Stimulated activated naive CD4-positive, alpha-beta T cell (primary cell): ENCODE measurements around the gene AK1.
"Not testable (repeated sequence)": the region's sequence is repeated elsewhere in the genome, so short reads cannot be mapped to it uniquely, and the experiment has no call there.

Experiments used
- DNase-seq, 6 experiments: peaks; one replicate each; lab custom pipeline; 2025; lab: John Stamatoyannopoulos, UW

The AK1 gene

GRCh38 chr9:127884976-127885490 is 7.6 kb upstream of the AK1 start:
- DNase-seq = no peak

DNA sequence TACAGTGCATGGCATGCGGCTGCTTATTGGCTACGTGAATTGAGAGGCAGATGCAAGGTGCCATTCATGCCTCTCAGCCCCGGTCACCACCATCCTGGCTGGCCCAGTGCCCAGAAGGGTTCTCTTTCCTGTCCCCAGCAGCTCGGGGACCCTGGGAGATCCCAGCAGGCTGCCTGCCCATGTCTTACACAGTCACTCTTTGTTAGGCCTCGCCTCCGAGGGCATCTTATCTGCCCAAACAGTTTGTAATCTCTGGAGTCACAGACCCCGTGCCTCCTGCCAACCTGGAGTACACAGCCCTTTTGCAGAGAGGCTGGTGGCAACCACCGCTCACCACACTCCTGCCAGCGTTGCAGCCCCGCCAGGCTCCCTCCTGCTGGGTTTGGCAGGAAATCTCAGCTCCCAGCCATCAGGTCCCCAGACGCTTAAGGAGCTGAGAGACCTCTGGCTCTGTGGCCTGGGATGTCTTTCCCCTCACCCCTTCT is 7.0 kb upstream of the AK1 start:
- no peak for DNase-seq

GRCh38 chr9:127883959-127884358 is 6.5 kb upstream of the AK1 start:
- no peak for DNase-seq

DNA sequence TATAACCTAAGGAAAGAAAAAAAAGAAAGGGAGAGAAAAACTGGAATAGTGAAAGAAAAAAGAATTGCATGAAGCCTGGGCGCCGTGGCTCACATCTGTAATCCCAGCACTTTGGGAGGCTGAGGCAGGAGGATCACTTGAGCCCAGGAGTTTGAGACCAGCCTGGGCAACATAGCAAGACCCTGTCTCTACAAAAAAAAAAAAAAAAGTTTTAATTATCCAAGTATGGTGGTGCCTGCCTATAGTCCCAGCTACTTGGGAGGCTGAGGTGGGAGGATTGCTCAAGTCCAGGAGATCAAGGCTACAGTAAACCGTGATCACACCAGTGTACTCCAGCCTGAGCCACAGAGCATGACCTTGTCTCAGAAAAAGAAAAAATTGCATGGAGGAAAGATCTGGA is 4.2 kb upstream of the AK1 start:
- not testable (repeated sequence) for DNase-seq

- no peak for DNase-seq
These were observed 2.7 kb upstream of the AK1 start for GRCh38 chr9:127880143-127880542.

GRCh38 chr9:127878652-127879390 is 1.3 kb upstream of the AK1 start:
- no peak for DNase-seq

GRCh38 chr9:127878001-127878651 is 651 bp upstream of the AK1 start:
- no peak for DNase-seq

- no peak for DNase-seq
These were observed 512 bp downstream of the AK1 start for GRCh38 chr9:127876764-127877562.

DNA sequence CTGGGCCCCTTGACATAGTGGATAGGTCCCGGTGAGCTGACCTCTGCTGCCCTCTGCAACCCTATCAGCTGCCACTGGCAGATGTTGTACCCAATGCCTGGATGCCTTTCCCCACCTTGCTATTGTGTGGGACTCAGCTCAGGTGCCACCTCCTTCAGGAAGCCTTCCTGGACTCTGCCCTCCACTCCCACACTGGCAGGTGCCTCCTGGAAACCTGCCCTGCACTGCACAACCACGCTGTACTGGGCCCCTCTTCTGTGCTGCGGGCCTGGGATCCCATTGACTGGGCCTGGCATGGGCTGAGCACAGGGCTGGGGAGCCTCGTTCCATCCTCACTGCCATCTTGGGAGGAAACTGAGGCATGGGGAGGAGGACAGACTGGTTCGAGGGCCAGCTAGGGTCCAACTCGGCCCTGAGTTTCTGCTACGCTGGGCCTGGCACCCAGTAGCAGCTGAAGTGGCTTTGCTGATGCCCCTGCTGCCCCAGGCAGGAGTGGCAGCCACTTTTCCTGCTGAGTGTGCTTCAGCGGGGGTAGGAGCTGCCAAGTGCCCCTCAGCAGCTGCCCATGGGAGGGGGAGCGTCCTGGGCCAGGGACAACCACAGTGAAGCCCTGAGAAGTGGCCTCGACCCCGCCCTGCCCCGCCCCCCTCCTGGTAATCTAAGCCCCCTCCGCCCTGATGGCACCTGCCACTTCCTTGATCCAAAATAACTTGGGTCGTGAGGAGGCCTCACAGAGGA is 1.3 kb downstream of the AK1 start:
- no peak for DNase-seq

- DNase-seq = no peak
These were observed 2.0 kb downstream of the AK1 start for GRCh38 chr9:127875306-127875966.

GRCh38 chr9:127874301-127875221 is 2.9 kb downstream of the AK1 start:
- no peak for DNase-seq

GRCh38 chr9:127873886-127874285 is 3.6 kb downstream of the AK1 start:
- no peak for DNase-seq

- DNase-seq = no peak
These were observed 4.2 kb downstream of the AK1 start for GRCh38 chr9:127873223-127873691.

DNA sequence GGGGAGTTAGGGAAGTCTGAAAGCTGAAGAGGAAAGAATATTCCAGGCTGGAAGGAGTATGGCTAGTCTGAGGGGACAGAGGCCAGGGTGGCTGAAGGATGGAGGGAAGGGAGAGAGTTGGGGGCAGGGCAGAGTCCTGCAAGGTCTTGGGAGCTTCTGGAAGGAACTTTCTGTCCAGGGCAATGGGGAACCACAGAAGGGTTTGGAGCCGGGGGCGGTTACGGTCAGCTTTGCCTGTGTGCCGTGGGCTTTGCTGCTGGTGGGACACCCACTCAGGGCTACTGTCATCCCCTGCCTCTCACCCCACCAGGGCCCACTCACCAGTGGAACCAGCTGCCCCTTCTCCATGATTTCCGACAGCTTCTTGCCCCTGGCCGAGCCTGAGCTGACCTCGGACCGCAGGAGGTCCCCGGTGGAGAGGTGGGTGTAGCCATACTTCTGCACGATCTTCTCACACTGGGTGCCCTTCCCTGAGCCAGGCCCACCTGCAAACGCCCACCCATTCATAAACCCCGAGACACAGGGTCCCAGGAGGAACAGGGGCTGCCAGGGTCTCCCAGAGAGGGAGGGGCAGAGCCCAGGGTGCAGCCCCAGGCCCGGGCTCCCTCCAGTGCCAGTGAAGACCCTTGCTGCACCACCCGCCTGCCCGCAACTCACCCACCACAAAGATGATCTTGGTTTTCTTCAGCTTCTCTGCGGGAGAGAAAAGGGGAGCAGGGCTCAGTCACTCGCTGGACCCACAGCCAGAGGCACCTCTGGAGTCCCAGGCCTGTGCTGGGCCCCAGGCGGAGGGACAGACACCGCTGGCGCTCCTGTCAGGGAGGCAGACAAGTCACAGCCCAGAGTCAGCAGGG is 4.9 kb downstream of the AK1 start:
- no peak for DNase-seq

DNA sequence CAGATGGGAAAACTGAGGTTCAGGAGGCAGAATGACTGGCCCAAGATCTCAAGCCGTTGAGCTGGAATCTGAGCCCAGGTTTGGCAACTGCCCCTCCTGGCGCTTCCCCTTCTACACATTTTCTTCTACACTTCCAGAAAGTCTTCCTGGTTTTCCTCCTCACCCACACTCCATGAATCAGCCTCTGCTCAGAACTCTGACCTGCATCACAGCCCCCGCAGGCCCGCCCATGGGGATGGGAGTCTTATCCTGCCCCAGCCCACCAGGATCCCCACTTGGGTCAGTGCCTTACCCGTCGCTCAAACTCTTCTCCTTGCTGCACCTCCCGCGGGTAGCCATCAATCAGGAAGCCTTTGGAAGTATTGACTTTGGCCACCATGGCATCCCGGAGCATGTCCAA is 5.9 kb downstream of the AK1 start:
- no peak for DNase-seq

GRCh38 chr9:127870887-127871286 is 6.6 kb downstream of the AK1 start:
- no peak for DNase-seq

DNA sequence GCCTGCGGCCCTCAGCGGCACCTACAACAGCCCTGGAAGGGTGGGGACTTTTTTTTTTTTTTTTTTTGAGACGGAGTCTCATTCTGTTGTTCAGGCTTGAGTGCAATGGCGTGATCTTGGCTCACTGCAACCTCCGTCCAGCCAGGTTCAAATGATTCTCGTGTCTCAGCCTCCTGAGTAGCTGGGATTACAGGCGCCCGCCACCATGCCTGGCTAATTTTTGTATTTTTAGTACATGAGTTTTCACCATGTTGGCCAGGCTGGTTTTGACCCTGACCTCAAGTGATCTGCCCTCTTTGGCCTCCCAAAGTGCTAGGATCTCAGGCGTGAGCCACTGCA is 7.4 kb downstream of the AK1 start:
- DNase-seq = not testable (repeated sequence)

GRCh38 chr9:127869310-127870152 is 7.9 kb downstream of the AK1 start:
- peak; percentile 23 to 75 (median 63) for DNase-seq
